Ovary (tissue), 3 donors: ENCODE data around the gene TENM4.

ENCODE experiments used
- EP300 ChIP-seq: sonication (generic); formaldehyde crosslinking; IDR thresholded peaks from one replicate; pipeline ENCODE4 v1.6.1; 2017; ENCODE audit warnings: antibody characterized with exemption
- POLR2A ChIP-seq: fragments of 450-650 bp; IDR thresholded peaks from one replicate; pipeline ENCODE4 v1.6.1; 2017; ENCODE audit warnings: antibody characterized with exemption, mild to moderate bottlenecking, moderate library complexity
- TF ChIP-seq, protein P1 (sequence below), 3 donors: fragments of 450-650 bp in 2 of 3; fragments of 200-600 bp in 1 of 3; IDR thresholded peaks; one replicate each; pipeline versions ENCODE4 v1.5.1 to v1.8.0; 2016 to 2022; ENCODE audit warnings: antibody characterized with exemption in 3 of 3, mild to moderate bottlenecking in 1 of 3
- donor health status: DM: no; HTN: no; CAD: no.

DNA sequence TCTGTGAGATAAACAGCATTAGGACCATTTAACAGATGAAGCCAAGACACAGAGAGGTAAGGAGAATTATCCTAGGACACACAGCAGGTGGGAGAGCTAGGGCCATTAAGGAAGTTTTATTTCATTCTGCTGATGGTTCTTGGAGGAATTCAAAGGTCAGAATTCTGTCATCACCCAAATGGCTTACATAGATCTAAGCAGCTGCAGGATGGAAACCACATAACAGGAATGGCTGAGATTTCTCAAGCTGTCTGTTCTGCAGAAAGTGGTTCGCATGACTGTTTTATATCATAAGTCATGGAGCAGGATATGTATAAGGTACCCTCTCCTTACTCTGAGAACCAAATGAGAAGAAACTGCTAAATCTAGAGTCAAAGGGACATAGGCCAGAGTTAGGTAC is 702.9 kb downstream of the TENM4 start:
- TF ChIP-seq, protein P1, sequence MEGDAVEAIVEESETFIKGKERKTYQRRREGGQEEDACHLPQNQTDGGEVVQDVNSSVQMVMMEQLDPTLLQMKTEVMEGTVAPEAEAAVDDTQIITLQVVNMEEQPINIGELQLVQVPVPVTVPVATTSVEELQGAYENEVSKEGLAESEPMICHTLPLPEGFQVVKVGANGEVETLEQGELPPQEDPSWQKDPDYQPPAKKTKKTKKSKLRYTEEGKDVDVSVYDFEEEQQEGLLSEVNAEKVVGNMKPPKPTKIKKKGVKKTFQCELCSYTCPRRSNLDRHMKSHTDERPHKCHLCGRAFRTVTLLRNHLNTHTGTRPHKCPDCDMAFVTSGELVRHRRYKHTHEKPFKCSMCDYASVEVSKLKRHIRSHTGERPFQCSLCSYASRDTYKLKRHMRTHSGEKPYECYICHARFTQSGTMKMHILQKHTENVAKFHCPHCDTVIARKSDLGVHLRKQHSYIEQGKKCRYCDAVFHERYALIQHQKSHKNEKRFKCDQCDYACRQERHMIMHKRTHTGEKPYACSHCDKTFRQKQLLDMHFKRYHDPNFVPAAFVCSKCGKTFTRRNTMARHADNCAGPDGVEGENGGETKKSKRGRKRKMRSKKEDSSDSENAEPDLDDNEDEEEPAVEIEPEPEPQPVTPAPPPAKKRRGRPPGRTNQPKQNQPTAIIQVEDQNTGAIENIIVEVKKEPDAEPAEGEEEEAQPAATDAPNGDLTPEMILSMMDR (IDR thresholded peaks at IDR 0.05) = no peak
- TF ChIP-seq POLR2A (no peak), EP300 (no peak)
